H1 (cell line): ENCODE data around the gene AIM2. TPM values are rescaled to one million over a fixed set of nuclear protein-coding genes. Genes with fewer than 3 reads are reported as not detected.

Source experiments
- SP2 ChIP-seq: IDR thresholded peaks from 2 replicates; pipeline ENCODE4 v1.6.1; 2012; ENCODE audit warnings: mild to moderate bottlenecking, low read length, inconsistent platforms
- polyA plus RNA-seq, 7 experiments: library from polyadenylated mRNA; depleted of rRNA in 3 of 7; stranded (reverse) in 5 of 7; unstranded in 2 of 7; fragments of >200 nt in 5 of 7; fragments of 200-250 nt in 2 of 7; gene quantifications; 1 replicate in 5 of 7; 2 replicates in 1 of 7; 4 replicates in 1 of 7; pipeline versions ENCODE4 v1.2.1 to v1.2.3, GENCODE V29; 2011 to 2013; ENCODE audit warnings: missing spikeins in 2 of 7, mixed read lengths in 2 of 7
- total RNA-seq: library from RNA; stranded (reverse); fragmentation: NEBNext Ultra II Directional; extraction: Animal tissue kit (Norgen Biotek cat#: 25700); gene quantifications from 2 replicates; pipeline ENCODE4 v1.2.1, GENCODE V29; 2021
- TF ChIP-seq, protein P1 (sequence below): IDR thresholded peaks from 2 replicates; pipeline ENCODE4 v1.6.1; 2012; ENCODE audit warnings: inconsistent platforms

AIM2 gene
- total and polyA plus RNA-seq, 2 of the 8 experiments (the other 6 are each of a cell fraction or from before 2014, with no cell fraction given) = 0.21 to 2.1 TPM

DNA sequence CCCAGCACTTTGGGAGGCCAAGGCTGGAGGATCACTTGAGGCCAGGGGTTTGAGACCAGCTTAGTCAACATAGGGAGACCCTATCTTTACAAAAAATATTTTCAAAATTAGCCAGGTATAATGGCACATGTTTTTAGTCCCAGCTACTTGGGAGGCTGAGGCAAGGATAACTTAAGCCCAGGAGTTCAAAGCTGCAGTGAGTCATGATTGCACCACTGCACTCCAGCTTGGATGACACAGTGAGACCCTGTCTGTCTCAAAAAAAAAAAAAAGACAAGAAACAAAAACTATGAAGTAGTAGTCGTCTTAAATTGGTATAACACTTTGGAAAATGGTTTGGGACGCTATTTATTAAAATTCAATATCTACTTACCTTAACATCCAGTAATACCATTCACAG is 7.7 kb downstream of the AIM2 start (continued):
- TF ChIP-seq SP2 = no peak
- TF ChIP-seq, protein P1, sequence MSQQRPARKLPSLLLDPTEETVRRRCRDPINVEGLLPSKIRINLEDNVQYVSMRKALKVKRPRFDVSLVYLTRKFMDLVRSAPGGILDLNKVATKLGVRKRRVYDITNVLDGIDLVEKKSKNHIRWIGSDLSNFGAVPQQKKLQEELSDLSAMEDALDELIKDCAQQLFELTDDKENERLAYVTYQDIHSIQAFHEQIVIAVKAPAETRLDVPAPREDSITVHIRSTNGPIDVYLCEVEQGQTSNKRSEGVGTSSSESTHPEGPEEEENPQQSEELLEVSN = no peak
